WI38 (cell line): ENCODE data around the gene ENO3.
A peak's percentile ranks its signal among the peaks of the same experiment; 100 is the strongest.

Experiments used
- H3K4me3 ChIP-seq: 2 replicates; pipeline ENCODE4 v1.5.1; 2011; ENCODE audit warnings: low read depth, mild to moderate bottlenecking, control low read depth, low read length
- CTCF ChIP-seq: IDR thresholded peaks from 2 replicates; pipeline ENCODE4 v1.5.1; 2012; ENCODE audit warnings: low read depth, mild to moderate bottlenecking, control low read depth, low read length

Gene ENO3

GRCh38 chr17:4982305-4982704, 31.4 kb downstream of the ENO3 start:
- no peak overlapping the region for H3K4me3 ChIP-seq
- no peak for TF ChIP-seq CTCF

- peak overlapping the region; percentile 84 for H3K4me3 ChIP-seq
Measured at GRCh38 chr17:4986403-4986802, 35.5 kb downstream of the ENO3 start.

GRCh38 chr17:4986951-4987766, 36.2 kb downstream of the ENO3 start, which contains the start of gene CAMTA2:
CAMTA2 (minus strand) TSS chr17:4987675; CDS start chr17:4986222, 1,453 bp downstream.
- peak; percentile 54 for TF ChIP-seq CTCF
- H3K4me3 ChIP-seq, result peak within 1 kb of the TSS; percentile 84

More at GRCh38 chr17:4986403-4986802, 35.5 kb downstream of the ENO3 start:
- no peak for TF ChIP-seq CTCF

- peak overlapping the region; percentile 84 for H3K4me3 ChIP-seq
- TF ChIP-seq CTCF, result no peak
Measured at GRCh38 chr17:4987767-4988567, 37.0 kb downstream of the ENO3 start.

GRCh38 chr17:4994081-4994595, 43.2 kb downstream of the ENO3 start:
- no peak overlapping the region for H3K4me3 ChIP-seq
- TF ChIP-seq CTCF, result no peak

GRCh38 chr17:4997302-4998026, 46.5 kb downstream of the ENO3 start, which contains the start of the genes INCA1 and KIF1C:
INCA1 (minus strand) TSS chr17:4997522; CDS start chr17:4994437, 3,085 bp downstream.
KIF1C (plus strand) TSS chr17:4997950; CDS start chr17:5000247, 2,297 bp downstream.
- TF ChIP-seq CTCF, result no peak

More at GRCh38 chr17:4997302-4998026, 46.5 kb downstream of the ENO3 start, which contains the start of the genes INCA1 and KIF1C:
- H3K4me3 ChIP-seq, result peak within 1 kb of the TSS; percentile 93
